Superior temporal gyrus (tissue), 1 donor: ENCODE data around the gene PARVG.

Source experiments
- DNase-seq: peaks from one replicate; pipeline ENCODE4 v3.0.0-alpha.2; 2016; ENCODE audit errors: extremely low spot score

PARVG gene, protein sequence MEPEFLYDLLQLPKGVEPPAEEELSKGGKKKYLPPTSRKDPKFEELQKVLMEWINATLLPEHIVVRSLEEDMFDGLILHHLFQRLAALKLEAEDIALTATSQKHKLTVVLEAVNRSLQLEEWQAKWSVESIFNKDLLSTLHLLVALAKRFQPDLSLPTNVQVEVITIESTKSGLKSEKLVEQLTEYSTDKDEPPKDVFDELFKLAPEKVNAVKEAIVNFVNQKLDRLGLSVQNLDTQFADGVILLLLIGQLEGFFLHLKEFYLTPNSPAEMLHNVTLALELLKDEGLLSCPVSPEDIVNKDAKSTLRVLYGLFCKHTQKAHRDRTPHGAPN

DNA sequence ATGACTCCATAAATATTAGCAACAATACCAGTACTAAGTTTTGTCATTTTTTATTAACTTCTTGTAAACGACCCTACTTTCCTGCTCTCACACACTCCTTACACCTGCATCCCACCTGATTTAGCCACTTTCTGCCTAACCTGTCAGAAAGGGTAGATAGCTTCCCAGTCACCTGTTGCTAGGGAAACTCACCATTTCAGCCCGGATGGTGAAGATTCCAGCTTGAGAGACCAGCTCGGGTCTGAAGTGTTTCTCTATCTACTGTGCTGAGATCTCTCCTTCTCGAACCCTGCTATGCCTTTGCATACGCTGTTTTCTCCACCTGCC is at the start of gene PARVG:
Gene PARVG, plus strand, starts transcription at position 220 of the 327 bp plus-strand sequence. CDS start 2,405 bp downstream, outside the sequence.
- DNase-seq = no peak

DNA sequence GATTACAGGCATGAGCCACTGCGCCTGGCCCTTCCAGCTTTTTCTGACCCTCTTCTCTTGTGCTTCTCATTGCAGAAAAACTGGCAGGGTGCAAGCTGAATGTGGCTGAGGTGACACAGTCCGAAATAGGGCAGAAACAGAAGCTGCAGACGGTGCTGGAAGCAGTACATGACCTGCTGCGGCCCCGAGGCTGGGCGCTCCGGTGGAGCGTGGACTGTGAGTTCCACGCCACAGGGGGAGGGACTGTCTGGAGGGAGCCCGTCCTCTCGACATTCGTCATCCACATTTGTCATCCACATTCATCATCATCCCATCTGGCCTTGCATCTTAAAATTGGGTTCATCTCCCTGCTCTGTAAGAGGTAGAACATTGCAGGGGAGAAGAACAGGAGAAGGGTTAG is 49.3 kb upstream of the PARVG start:
- no peak for DNase-seq

DNA sequence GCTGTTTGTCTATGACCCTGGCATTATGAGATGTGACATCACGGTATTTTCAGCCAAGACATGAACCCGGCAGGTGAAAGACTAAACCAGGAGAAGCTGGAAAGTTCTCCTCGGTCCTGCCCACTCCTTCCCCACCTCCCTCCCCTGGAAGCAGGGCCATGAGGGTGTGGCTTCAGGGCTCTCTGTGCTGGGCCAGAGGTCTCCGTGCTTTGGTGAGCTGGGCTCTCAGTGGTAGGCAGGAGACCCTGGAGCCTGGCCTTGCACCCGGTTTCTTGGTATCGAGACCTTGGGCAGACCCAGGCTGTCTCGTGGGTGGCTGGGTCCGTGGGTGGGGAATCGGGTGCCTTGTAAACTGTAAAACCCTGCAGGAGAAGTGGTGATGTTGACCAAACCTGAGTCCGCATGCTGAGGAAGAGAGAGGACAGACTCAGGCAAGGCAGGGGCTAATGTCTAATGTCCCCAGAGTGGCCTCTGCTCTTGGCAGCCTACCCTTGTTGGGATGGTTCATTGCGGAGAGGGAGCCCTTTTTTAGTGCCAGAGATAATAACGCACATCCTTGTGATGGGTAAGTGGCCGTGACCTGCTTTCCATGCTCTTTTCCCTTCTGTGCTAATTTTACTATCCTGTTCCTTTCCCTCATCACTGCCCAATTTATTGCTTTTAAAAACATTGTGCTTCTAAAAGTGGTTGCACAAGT is 48.6 kb upstream of the PARVG start:
- DNase-seq = no peak

DNA sequence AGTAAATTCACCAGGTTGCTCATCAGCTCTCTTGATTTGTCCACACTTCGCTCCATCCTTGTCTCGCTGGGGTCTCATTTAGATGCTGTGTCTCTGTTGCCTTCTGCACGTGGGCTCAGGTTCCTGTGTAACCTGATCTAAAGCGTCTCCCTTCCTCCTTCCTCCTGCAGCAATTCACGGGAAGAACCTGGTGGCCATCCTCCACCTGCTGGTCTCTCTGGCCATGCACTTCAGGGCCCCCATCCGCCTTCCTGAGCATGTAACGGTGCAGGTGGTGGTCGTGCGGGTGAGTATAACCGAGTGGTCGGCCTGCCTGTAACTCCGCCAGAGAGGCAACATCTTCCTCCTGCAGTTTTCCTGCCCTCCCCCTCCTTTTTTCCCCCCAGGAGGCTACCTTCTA is 48.0 kb upstream of the PARVG start:
- DNase-seq = no peak

DNA sequence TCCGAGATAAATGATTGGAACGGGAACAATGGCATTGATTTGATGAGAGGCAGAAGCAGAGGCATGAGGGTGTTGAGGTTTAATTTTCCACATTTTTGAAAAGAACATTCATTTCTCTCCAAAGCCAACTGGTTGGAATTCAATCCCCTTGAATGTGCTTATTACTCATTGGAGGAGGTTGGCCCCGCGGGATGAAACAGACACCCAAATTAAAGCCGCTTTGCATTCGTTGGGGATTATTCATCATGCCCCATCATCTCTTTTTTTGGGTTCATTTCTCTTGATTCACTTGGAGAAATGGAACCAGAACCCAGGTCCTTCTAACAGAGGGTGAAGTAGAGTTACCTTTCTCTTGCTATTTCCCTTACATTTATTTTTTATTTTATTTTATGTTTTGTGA is 47.6 kb upstream of the PARVG start:
- DNase-seq = no peak

DNA sequence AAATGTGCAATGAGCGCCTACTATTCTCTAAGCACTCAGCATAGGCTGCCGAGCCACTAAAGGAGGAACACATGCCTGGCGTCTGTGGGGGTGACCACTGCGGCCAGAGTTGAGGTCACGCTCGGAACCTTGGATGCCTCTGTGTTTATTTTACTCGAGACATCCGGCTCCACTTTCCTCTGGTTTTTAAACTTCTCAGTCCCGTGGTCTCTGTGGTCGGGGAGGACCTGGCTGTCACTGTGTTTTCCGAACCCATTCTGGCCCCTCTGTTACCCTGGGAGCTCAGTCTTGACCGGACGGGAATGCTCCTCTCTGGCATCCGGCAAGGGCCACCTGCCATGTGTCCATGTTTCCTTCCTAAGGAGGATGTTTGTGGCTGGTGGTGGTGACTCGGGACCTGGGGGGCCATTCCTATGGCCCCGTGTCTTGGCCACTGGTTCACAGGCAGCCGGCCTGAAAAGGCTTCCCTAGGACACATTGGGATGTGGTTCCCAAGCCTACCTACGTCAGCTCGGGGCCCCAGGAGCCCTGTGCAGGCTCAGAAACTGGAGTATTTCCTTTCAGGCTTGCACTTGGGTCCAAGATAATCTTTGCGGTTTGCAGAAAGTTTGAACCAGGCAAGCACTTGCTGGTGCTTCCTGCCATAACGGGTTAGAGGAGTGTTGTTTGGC is 46.7 kb upstream of the PARVG start:
- DNase-seq = no peak

DNA sequence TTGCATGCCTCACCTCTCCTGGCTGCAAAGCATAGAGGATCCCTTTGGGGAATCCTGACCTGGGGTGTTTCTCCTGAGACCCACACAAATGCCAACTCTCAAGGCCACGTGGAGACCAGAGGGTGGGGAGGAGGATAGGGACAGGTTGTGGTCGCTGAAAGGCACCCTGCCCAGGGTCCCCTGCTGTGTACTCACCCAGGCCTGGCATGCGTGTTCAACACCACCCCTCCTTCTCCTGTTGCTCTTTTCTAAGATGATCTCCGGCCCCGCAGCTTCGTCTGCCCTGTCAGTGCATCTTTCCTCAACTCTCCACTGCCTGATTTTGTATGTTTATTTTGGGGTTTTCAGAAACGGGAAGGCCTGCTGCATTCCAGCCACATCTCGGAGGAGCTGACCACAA is 44.6 kb upstream of the PARVG start:
- no peak for DNase-seq

DNA sequence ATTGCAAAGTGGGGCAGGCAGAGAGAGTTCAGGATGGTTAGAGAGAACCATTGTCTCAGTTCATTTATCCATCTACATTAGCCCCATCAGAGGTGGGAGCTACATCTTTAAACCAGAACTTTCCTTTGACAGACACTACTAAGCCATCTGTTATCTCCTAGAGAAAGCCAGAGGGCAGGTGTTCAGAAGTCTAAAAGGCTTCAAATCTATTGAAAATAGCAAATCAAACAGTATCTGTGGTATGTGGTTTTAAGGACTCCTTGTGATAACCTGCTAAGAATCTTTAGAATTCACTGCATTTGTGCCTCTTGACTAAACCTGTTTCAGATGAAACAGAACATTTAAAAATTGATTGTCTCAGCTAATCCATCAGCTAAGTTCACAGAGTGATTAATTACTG is 43.9 kb upstream of the PARVG start:
- DNase-seq = no peak

DNA sequence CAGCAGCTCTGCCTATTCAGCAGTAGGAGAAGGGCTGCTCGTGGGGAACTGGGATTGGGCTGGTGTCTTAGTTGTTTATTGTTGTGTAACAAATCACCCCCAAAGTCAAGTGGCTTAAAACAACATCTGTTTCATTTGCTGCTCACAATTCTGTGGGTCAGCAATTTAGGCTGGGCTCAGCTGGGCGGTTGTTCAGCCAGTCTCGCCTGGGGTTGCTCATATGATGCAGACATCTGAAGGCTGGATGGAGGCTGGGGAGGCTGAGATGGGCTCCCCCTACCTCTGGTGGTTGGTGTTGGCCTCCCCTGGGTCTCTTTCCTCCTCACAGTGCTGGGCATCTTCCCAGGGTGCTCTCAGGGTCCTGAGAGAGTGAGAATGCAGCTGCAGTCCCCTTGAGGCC is 43.3 kb upstream of the PARVG start:
- DNase-seq = no peak

DNA sequence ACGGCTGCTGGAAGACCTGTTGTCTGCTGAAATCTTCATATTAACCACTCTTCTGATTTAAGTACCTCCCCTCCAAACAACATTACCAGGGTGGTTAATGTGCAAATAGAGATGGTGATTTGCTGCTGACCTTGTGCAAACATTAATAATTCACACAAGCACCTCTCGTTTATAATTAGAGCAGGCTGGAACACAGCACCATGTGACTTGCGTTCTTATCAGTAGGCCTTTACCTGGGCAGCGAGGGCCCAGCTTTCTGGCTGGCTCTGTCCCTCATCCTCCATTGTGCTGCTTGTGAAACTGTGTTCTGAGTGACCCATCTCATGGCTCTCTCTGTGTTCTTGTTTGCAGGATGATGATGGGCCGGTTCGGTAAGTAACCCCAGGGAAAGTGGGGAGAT is 41.0 kb upstream of the PARVG start:
- DNase-seq = no peak

DNA sequence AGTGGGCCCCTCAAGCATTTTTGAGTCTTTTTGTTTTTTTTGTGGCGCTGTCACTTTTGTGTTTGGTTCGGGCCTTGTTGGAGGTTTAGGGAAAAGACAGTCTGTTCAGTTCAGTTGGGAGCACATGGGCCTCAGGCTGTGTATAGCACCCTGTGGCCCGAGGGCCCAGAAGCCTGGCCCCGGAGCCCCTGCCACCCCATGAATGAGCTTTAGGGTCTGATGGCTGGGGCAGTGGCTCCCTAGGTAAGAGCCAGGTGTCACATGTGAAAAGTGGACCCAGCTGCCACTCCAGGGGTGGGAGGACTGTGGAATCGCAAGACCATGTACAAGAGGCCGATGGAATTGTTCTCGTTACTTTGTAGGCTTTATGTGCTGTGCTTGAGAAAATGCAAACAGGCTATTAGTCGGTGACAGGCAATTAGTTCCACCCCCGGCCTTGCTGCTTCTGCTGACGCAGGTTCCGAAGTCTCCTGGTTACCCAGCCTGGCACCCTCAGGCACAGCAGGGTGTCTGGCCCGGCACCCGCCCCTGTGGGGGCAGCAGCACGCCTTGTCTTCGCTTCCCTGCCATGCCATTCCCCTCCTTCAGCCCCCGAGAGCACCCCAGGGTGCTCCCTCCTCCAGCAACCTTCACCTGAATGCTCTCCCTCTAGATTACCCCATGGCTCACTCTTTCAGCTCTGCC is 38.2 kb upstream of the PARVG start:
- no peak for DNase-seq

DNA sequence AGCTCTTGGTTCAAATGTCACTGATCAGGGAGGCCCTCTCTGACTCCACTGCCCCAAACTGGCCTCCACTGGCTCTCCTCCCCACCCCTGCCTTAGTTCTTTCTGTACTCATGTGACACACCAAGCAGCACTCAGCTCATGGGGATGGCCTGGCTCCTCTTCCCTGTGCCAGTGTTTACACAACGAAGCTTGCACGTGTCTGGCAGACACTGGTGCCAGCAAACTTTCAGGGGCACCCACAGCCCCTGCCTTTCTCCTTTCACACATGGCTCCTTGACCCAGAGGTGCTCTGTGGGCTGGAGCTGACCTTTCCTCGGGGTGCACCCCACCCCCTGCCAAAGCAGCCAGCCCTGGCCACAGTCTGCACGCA is 37.6 kb upstream of the PARVG start:
- DNase-seq = no peak

DNA sequence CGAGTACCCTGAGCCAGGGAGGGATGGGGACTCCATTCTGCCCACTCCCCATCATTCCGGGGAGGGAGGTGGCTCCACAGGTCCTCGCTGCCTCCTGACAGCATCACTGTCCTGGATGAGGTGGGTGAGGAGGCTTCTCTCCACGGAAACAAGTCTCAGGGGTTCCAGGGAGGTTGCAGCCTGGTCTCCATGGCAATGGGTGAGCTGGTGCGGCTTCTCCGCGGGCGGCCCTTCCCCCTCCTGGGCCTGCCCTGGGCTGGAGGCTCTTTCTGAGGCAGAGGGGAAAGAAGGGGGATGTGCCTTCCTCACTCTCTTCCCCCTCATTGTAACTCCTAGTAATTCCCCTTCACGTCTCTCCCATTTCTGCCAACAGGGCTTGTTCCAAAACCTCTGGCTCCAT is 37.1 kb upstream of the PARVG start:
- DNase-seq = no peak

DNA sequence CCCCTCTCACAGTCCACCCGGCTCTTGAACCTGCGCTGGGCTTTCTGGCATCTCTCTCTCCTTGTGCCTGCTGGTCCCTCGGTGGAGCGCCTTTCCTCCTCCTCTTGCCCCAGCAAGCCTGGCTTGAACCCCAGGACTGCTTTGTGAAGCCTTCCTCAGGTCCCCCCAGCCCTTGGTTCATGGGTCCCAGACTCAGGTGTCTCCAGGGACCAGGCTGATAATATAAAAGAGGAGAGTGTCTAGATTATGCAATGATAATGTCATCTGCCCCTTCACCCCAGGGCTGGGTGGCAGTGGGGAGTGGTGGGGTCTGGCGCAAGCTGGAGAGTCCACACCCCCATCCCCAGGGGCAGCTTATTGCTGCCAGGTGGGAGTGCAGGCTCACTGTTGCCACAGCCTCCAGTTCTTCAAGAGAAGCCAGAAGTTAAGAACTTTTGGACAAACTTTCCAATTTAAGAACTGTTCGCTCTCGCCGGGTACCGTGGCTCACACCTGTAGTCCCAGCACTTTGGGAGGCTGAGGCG is 36.6 kb upstream of the PARVG start:
- no peak for DNase-seq

DNA sequence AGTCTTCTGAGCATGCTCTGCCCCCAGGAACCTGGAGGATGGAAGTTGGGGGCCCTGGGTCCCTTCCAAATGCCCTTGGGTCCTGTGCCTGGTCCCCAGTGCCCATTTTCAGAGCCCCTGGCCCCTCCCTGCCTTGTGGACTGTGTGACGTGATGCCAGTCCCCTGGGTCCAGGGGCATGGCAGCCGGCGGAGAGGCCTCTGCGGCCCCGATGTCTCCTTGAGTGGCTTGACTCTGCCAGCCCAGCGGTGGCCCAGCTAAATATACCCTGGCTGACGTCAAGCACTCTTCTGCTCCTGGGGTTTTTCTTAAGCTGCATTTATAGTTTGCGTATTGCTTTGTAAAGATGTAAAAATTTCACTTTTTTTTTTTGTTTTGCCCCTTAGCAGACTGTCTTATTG is 35.2 kb upstream of the PARVG start:
- DNase-seq = no peak

DNA sequence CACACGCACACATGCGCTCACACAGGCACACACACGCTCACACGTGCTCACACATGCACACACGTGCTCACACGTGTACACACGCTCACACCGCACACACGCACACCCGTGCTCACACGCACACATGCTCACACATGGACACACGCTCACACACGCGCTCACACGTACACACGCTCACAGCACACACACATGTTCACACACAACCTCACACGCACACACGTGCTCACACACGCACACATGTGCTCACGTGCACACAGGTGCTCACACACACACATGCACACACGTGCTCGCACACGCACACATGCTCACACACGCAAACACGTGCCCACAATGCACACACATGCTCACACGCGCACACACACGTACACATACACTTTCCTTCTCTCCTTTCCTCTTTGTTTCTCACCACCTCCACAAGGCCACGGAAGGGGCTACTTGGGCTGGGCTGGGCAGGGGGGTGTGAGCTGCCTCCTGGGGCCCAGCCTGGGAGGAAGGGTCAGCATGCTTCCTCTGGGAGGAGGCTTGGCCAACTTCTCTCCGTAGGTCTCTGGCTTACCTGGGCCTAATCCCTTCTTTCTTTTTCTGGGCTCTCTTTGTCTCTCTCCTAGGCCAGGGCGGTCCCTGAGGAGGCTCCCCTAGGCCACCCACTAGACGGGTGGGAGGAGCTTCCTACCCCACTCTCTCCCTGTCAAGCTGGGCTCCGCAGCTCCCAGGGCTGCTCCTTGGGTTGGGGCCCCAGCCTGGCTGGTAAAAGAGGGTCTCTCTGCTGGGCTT is 34.5 kb upstream of the PARVG start:
- no peak for DNase-seq

DNA sequence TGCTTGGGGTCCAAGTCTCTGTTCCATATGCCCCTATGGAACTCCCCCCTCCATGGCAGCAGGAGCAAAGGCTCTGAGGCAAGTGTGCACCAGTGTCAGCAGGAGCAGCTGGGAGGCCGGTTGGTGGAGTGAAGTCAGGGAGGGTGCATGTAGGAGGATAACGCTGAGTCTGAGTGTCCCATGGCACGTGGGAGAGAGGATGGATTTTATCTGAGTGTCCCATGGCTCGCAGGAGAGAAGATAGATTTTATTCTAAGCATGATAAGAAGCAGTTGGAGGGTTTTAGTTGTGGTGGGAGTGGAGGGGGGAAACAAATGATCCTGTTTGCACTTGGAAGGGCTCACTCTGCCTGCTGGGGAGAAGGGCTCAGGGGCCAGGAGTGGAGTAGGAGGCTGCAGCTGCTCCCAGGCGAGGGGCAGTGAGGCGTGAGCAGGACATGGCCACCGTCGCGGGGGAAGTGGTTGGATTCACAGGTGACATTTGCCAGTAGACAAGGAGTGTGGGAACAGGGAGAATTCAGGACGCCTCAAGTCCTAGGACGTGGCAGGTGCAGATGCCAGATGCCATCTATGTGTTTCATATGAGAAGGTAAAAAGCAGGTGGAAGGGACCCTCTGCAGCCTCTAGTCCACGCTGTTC is 33.6 kb upstream of the PARVG start:
- DNase-seq = no peak

DNA sequence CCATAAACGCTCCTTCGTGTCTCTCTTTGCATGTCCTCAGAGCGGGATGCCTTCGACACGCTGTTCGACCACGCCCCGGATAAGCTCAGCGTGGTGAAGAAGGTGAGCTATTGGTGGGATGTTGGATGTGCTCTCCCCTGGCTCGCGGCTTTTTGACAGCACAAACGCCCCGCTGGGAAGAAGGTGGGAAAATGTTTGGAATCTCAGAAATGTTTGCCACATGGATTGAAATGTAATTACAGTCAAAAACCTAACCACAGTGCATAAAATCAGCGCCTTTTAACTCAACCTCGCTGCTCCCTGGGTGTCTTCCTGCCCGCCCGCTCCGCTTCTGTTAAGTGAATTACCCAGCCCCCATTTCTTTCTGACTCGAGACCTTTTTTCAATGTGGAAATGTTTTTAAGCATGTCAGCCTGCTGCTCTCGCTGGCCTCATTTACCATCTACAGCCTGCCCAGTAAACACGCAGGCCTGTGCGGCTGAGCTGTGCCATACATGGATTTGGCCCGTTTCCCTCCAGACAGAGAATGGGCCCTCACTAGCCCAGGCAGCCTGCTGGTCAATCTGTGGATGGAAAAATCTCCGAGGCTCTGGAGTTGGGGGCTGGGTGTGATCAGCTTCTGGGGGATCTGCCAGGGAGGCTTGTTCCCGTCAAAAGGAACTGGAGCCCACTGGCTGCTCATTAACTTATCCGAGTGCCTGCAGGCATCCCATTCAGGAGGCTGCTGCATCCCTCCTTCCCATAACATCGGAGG is 32.7 kb upstream of the PARVG start:
- no peak for DNase-seq

DNA sequence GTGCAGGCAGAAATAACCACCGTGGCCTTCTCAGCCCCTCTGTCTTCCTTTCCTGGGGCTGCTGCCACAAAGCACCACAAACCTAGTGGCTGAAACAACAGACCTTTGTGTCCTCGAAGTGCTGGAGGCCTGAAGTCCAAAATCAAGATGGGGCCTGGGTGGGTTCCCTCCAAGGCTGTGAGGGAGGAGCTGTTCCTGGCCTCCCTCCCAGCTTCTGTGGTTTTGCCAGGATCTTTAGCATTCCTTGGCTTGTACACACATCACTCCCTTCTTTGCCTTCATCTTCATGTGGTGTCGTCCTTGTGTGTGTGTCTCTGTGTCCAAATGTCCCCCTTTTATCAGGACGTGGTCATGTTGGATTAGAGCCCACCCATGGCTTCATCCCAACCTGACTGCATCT is 29.0 kb upstream of the PARVG start:
- DNase-seq = no peak

DNA sequence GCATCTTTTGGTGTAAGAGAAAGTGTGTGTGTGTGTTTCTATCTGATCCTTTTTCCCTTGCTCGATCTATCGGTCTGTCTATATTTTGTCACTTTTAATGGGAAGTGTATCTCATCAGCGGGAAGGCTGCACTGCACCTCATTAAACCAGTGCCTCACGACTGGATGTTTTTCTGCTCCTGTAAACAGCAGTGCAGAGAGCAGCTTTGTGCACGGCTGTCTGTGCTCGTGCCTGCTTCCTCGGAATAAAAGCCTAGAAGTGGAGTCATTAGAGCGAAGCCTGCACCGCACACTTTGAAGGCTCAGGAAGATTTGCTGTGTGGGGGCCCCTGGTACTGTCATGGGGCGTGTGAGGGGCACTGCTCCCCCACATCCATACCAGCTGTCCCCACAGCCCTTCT is 27.0 kb upstream of the PARVG start:
- DNase-seq = no peak
